ENCODE results near the gene PLEKHA4. TPM values are rescaled to one million over a fixed set of nuclear protein-coding genes. Genes with fewer than 3 reads are reported as not detected.

PLEKHA4 gene
- total and polyA plus RNA-seq, 2 of the 13 experiments (the other 11 are each of a cell fraction or from before 2014, with no cell fraction given): 4.8 to 6.0 TPM

DNA sequence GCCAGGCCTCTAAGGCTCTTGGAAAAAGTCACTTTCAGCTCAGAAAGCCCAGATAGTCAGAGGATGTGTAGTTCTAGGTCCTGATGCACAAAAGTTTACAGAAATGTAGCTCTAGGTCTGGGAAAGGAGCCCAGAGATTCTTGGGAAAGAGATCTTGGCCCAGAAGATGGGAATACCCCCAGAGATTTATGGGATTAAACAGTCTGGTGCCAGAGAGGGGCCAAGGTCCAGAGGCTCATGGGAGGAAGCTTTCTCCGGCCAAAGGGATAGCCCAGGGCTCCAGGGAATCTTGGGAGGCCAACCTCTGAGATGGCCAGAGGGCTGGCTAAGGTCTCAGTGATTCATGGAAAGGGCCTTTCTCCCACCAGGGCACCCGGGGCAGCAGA is 72.7 kb downstream of the PLEKHA4 start:
- Histone ChIP-seq H3K4me3 (replicated peaks in 1 of 3; ENCODE audit: insufficient read depth in 1 of 3, low read depth in 2 of 3, low read length in 3 of 3) (peak overlapping the region in 2 of 3 experiments; percentile 22 to 44; a peak in 3 of 6 replicates), H2AFZ (ENCODE audit: low read length) (no peak overlapping the region), H3K79me2 (ENCODE audit: insufficient read depth, low read length) (no peaks in the 10 kb centered on the region), H3K36me3 (replicated peaks in 1 of 2; ENCODE audit: control insufficient read depth in 1 of 2, insufficient read depth in 2 of 2, low read length in 2 of 2) (no peaks in the 10 kb centered on the region), H3K4me1 (ENCODE audit: insufficient read depth, low read length) (peaks cover 29% of the 10 kb centered on the region), H3K9me3 (ENCODE audit: low read length) (no peaks in the 10 kb centered on the region), H3K4me2 (ENCODE audit: low read depth, low read length) (peak overlapping the region; percentile 61), H3K9ac (ENCODE audit: insufficient read depth, low read depth, low read length) (peak overlapping the region; percentile 61; the same call in 1 of the 2 replicates), H3K27ac (ENCODE audit: extremely low read length, insufficient read depth, low read length) (no peak overlapping the region), H4K20me1 (ENCODE audit: insufficient read depth, low read length) (no peaks in the 10 kb centered on the region), H3K27me3 (ENCODE audit: control insufficient read depth in 1 of 2, insufficient read depth in 2 of 2, low read length in 2 of 2) (no peaks in the 10 kb centered on the region)
- BruUV-seq (replicated peaks): no TSS peak
- ATAC-seq: peak; percentile 13
- ChIA-PET POLR2A (interaction anchor here (0.9 to 2.3 kb wide), 8 partner anchors 11 to 174 kb away, joined by 3 to 53 read pairs (median 4); partner anchors contain the start of gene PPP1R15A), CTCF (ENCODE audit: low intra/inter-chr PET ratio, low total read pairs) (interaction anchor here (0.8 to 1.1 kb wide), 3 partner anchors 40 to 47 kb away, joined by 3 to 7 read pairs (median 3); partner anchors contain the start of gene HSD17B14)
- in situ Hi-C loops (cut with HindIII; ENCODE audit: extremely low pct_ligation_motif_present, low pct_unique_long_range_greater_than_20kb) (loop anchor here (5.0 kb wide), 1 partner anchor 42 kb away; the partner anchor contains the start of gene HSD17B14), intact Hi-C loops (cut with micrococcal nuclease; ENCODE audit: unreplicated experiment) (loop anchor here (1.0 kb wide), 1 partner anchor 40 kb away; no protein-coding TSS in a partner anchor)
- 25% methylated on average over 1 of the region's 2 CpGs for WGBS (ENCODE audit: low lambda C conversion rate)
- no peak for FAIRE-seq
- no peak for DNase-seq (ENCODE audit: low spot score)
- TF ChIP-seq ZC3H4 (CRISPR knock-in tag; IDR thresholded peaks at IDR 0.05; ENCODE audit: borderline replicate concordance) (no peak), KAT7 (CRISPR knock-in tag; IDR thresholded peaks at IDR 0.05; ENCODE audit: borderline replicate concordance) (0 out of 2 replicates have a peak, but pooled peaks have one; percentile 5), ZFP37 (CRISPR knock-in tag; IDR thresholded peaks at IDR 0.05; ENCODE audit: borderline replicate concordance) (no peak), SMAD3 (CRISPR knock-in tag; IDR thresholded peaks at IDR 0.05) (no peak), JUNB (CRISPR knock-in tag; IDR thresholded peaks at IDR 0.05; ENCODE audit: borderline replicate concordance) (no peak), ZNF274 (CRISPR knock-in tag; IDR thresholded peaks at IDR 0.05) (no peak), MYNN (CRISPR knock-in tag; IDR thresholded peaks at IDR 0.05; ENCODE audit: low read depth) (no peak), FOXK1 (CRISPR knock-in tag; IDR thresholded peaks at IDR 0.05; ENCODE audit: borderline replicate concordance, low read depth) (no peak), ZFX (CRISPR knock-in tag; IDR thresholded peaks at IDR 0.05; ENCODE audit: low read depth) (peak; percentile 62), ZNF124 (CRISPR knock-in tag; IDR thresholded peaks at IDR 0.05) (0 out of 2 replicates have a peak, but pooled peaks have one; percentile 9), RBM39 (IDR thresholded peaks at IDR 0.05; ENCODE audit: low read depth, low read length, poor library complexity, severe bottlenecking) (no peak), SRSF1 (optimal IDR thresholded peaks at IDR 0.05; ENCODE audit: low read depth, low read length) (no peak), ZNF331 (CRISPR knock-in tag; IDR thresholded peaks at IDR 0.05) (no peak), POLR2G (IDR thresholded peaks at IDR 0.05; ENCODE audit: low read depth, low read length) (peak; percentile 37; the same call in 1 of the 2 replicates), CREM (IDR thresholded peaks at IDR 0.05) (peak; percentile 44; the same call in 1 of the 2 replicates), CREM (CRISPR knock-in tag; IDR thresholded peaks at IDR 0.05) (no peak)
- TF ChIP-seq, protein P1, sequence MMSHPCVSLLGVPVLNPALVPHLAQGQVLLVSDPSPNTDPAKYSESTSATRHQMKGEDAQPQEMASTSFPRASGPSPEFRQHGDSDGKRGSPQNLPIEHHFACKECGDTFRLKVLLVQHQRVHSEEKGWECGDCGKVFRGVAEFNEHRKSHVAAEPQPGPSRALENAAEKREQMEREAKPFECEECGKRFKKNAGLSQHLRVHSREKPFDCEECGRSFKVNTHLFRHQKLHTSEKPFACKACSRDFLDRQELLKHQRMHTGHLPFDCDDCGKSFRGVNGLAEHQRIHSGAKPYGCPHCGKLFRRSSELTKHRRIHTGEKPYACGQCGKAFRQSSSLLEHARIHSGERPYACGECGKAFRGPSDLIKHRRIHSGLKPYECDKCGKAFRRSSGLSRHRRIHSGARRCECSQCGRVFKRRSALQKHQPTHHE (CRISPR knock-in tag; IDR thresholded peaks at IDR 0.05; ENCODE audit: borderline replicate concordance): no peak
- TF ChIP-seq, protein P2, sequence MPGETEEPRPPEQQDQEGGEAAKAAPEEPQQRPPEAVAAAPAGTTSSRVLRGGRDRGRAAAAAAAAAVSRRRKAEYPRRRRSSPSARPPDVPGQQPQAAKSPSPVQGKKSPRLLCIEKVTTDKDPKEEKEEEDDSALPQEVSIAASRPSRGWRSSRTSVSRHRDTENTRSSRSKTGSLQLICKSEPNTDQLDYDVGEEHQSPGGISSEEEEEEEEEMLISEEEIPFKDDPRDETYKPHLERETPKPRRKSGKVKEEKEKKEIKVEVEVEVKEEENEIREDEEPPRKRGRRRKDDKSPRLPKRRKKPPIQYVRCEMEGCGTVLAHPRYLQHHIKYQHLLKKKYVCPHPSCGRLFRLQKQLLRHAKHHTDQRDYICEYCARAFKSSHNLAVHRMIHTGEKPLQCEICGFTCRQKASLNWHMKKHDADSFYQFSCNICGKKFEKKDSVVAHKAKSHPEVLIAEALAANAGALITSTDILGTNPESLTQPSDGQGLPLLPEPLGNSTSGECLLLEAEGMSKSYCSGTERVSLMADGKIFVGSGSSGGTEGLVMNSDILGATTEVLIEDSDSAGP (CRISPR knock-in tag; IDR thresholded peaks at IDR 0.05; ENCODE audit: borderline replicate concordance): 0 out of 2 replicates have a peak, but pooled peaks have one; percentile 13
- TF ChIP-seq, protein P3, sequence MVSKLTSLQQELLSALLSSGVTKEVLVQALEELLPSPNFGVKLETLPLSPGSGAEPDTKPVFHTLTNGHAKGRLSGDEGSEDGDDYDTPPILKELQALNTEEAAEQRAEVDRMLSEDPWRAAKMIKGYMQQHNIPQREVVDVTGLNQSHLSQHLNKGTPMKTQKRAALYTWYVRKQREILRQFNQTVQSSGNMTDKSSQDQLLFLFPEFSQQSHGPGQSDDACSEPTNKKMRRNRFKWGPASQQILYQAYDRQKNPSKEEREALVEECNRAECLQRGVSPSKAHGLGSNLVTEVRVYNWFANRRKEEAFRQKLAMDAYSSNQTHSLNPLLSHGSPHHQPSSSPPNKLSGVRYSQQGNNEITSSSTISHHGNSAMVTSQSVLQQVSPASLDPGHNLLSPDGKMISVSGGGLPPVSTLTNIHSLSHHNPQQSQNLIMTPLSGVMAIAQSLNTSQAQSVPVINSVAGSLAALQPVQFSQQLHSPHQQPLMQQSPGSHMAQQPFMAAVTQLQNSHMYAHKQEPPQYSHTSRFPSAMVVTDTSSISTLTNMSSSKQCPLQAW (CRISPR knock-in tag; IDR thresholded peaks at IDR 0.05): peak; percentile 9; the same call in 1 of the 2 replicates
